ENCODE data around the gene AHCYL1. TPM values are rescaled to one million over a fixed set of nuclear protein-coding genes. Genes with fewer than 3 reads are reported as not detected.

Gene AHCYL1
- total RNA-seq, 1 donor from 2014 or later = 31.6 TPM

DNA sequence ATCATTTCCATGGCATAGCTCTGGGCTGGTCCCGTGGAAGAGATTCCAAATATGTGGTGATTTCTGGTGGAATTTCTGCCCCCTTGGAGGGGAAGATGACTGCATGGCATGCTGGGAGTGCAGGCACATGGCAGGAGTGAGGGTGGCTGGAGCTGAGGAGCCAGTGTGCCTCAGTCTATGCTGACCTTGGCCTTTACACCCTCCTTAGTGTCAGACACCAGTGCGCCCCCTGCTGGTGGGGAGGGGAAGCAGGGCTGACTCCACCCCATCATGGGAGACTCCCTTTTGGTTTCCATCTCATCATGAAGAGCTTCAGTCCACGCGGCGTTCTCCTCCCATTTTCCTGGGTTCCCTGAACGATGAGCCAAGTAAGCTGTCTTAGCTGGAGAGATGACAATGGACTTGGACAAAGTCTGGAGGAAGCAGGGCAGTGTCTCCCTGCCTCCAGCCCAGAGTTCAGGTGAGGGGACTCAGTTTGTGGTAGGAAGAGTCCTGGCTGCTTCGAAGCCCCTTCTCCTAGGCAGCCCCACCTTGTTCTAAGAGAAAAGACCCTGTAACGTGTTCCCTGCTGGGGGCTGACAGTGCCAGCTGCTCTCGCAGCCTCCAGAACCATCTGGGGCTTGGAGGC, 75.6 kb downstream of the AHCYL1 start:
- no peak overlapping the region for H3K4me3 ChIP-seq (ENCODE audit: low read depth, low read length)
- DNase-seq (ENCODE audit: low read depth) (peak; percentile 18), FAIRE-seq (no peak)
- H3K36me3 ChIP-seq (ENCODE audit: control insufficient read depth, insufficient read depth, low read length) = peaks cover 8% of the 10 kb centered on the region
- TF ChIP-seq, protein P1, sequence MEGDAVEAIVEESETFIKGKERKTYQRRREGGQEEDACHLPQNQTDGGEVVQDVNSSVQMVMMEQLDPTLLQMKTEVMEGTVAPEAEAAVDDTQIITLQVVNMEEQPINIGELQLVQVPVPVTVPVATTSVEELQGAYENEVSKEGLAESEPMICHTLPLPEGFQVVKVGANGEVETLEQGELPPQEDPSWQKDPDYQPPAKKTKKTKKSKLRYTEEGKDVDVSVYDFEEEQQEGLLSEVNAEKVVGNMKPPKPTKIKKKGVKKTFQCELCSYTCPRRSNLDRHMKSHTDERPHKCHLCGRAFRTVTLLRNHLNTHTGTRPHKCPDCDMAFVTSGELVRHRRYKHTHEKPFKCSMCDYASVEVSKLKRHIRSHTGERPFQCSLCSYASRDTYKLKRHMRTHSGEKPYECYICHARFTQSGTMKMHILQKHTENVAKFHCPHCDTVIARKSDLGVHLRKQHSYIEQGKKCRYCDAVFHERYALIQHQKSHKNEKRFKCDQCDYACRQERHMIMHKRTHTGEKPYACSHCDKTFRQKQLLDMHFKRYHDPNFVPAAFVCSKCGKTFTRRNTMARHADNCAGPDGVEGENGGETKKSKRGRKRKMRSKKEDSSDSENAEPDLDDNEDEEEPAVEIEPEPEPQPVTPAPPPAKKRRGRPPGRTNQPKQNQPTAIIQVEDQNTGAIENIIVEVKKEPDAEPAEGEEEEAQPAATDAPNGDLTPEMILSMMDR (IDR thresholded peaks at IDR 0.05; ENCODE audit: insufficient read depth, low read length, severe bottlenecking) = peak; percentile 87
- no peaks in the 10 kb centered on the region for H3K27me3 ChIP-seq (ENCODE audit: control insufficient read depth, insufficient read depth, low read length)

DNA sequence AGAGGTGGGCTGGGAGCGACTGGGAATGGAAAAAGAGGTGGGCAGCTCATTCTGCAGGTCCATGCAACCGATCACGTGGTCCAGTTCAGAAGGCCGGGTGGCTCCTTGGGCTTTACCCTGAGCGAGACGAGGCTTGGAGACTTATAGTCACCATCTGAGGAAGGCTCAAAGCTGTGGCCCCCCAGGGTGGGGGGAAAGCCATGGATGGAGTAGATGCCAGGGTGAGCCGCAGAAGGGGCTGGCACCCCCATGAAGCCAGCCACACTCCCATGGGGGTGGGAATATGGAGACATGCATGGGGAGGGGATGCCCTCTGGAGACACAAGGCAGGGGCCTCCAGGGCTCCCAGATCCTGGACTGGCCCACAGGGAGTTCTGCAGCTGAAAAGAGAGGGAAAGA, 76.1 kb downstream of the AHCYL1 start:
- no peaks in the 10 kb centered on the region for H3K27me3 ChIP-seq (ENCODE audit: control insufficient read depth, insufficient read depth, low read length)
- FAIRE-seq = no peak
- TF ChIP-seq, protein P1 (IDR thresholded peaks at IDR 0.05; ENCODE audit: insufficient read depth, low read length, severe bottlenecking) = no peak
- no peak overlapping the region for H3K4me3 ChIP-seq (ENCODE audit: low read depth, low read length)
- peaks cover 6% of the 10 kb centered on the region for H3K36me3 ChIP-seq (ENCODE audit: control insufficient read depth, insufficient read depth, low read length)
- DNase-seq (ENCODE audit: low read depth) = no peak

DNA sequence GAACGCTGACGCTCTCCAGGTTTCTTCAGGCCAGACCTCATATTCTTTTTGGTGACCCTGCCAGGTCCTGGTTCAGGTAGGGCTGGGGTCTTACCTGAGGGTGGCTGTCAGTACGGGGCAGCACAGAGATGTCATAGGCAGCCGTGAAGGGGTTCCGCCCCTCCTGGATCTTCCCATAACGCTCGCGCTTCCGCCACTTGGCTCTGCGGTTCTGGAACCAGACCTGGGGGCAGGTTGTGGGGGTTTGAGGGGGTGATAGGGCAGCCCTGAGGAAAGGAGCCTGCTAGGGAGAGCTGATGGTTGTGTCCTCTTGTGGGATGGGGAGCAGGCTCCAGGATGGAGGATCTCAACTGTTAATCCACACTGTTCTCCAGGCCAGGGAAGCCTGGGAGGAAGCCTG, 76.8 kb downstream of the AHCYL1 start:
- Histone ChIP-seq H3K36me3 (ENCODE audit: control insufficient read depth, insufficient read depth, low read length) (peaks cover 5% of the 10 kb centered on the region), H3K4me3 (ENCODE audit: low read depth, low read length) (no peak overlapping the region), H3K27me3 (ENCODE audit: control insufficient read depth, insufficient read depth, low read length) (no peaks in the 10 kb centered on the region)
- no peak for DNase-seq (ENCODE audit: low read depth)
- TF ChIP-seq, protein P1 (IDR thresholded peaks at IDR 0.05; ENCODE audit: insufficient read depth, low read length, severe bottlenecking) = no peak
- FAIRE-seq = no peak

DNA sequence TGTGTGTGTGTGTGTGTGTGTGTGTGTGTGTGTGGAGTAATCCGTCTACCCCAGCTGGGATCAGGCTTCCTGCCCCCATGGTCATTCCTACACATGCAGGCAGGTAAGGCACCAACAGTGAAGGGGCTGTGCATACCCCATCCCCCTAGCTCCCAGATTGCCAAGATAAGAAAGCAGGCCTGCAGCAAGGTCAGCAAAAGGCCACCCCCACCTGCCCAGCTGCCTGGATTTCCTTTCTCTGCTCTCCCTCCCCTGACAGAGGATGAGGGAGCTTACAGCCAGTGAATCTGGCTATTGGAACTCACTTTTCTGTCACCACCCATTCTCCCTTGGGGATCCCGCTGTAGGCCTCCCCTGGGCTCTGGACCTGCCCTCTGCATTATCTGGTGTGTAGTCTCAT, 78.0 kb downstream of the AHCYL1 start:
- DNase-seq (ENCODE audit: low read depth) (no peak), FAIRE-seq (no peak)
- Histone ChIP-seq H3K27me3 (ENCODE audit: control insufficient read depth, insufficient read depth, low read length) (peaks cover 11% of the 10 kb centered on the region), H3K4me3 (ENCODE audit: low read depth, low read length) (no peak overlapping the region), H3K36me3 (ENCODE audit: control insufficient read depth, insufficient read depth, low read length) (peaks cover 2% of the 10 kb centered on the region)
- TF ChIP-seq, protein P1 (IDR thresholded peaks at IDR 0.05; ENCODE audit: insufficient read depth, low read length, severe bottlenecking) = no peak

- FAIRE-seq (no peak), DNase-seq (ENCODE audit: low read depth) (no peak)
- Histone ChIP-seq H3K27me3 (ENCODE audit: control insufficient read depth, insufficient read depth, low read length) (peaks cover 21% of the 10 kb centered on the region), H3K36me3 (ENCODE audit: control insufficient read depth, insufficient read depth, low read length) (peaks cover 2% of the 10 kb centered on the region), H3K4me3 (ENCODE audit: low read depth, low read length) (no peak overlapping the region)
- TF ChIP-seq, protein P1 (IDR thresholded peaks at IDR 0.05; ENCODE audit: insufficient read depth, low read length, severe bottlenecking) = no peak
Observed at GRCh38 chr1:110063781-110064180, 79.2 kb downstream of the AHCYL1 start.

All from bronchial epithelial cell (primary cell).